ENCODE results near the gene NUAK1. TPM values are rescaled to one million over a fixed set of nuclear protein-coding genes. Genes with fewer than 3 reads are reported as not detected.

NUAK1 gene
- polyA plus RNA-seq, 1 donor from 2014 or later = 8.3 TPM

DNA sequence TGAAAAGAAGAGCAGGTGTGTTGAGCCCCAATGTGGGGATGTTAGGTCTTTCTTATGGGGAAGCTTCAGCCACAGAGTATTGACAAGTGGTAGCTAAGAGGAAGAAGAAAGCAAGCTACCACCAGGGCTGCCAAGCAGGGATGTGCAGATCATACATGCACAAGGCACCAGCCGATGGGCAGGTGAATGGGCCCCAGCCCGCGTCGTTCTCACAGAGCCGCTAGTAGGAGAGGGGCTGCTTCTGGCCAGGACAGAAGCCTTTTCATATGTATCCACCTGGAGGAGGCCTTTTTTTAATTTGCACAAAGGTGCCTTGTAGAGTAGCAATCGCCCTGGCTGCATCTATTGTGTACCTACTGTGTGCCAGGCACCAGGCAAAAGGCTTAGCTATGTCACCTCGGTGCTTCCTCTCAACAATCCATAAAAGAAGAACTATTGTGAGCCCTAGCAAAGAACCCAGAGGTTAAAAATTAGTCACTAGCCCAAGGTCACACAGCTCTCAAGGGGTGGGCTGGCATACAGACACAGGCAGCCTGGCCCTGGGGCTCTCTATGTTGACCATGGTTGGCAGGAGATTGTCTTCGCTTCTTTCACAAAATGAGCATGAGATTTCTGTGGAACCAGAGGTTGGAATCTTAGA, 8.2 kb downstream of the NUAK1 start:
- Histone ChIP-seq H3K4me3 (ENCODE audit: low read length) (no peak overlapping the region), H3K27ac (ENCODE audit: low read length) (no peak overlapping the region), H3K4me2 (ENCODE audit: low read length) (no peak overlapping the region), H3K79me2 (replicated peaks; ENCODE audit: insufficient read depth, low read length) (peaks cover 55% of the 10 kb centered on the region), H4K20me1 (ENCODE audit: insufficient read depth) (no peaks in the 10 kb centered on the region), H3K9ac (ENCODE audit: low read length) (no peak overlapping the region), H3K36me3 (ENCODE audit: insufficient read depth, low read length) (no peaks in the 10 kb centered on the region), H3K9me2 (ENCODE audit: insufficient read depth, low read length) (no peaks in the 10 kb centered on the region), H3K9me3 (ENCODE audit: low read length) (no peaks in the 10 kb centered on the region), H2AFZ (ENCODE audit: low read depth, low read length) (no peak overlapping the region), H3K27me3 (ENCODE audit: insufficient read depth, low read depth, low read length) (no peaks in the 10 kb centered on the region), H3F3A (ENCODE audit: insufficient read depth, low read length, poor library complexity, severe bottlenecking) (no peaks in the 10 kb centered on the region)
- TF ChIP-seq POLR2AphosphoS5 (IDR thresholded peaks at IDR 0.05) (no peak), EZH2 (IDR thresholded peaks at IDR 0.05; ENCODE audit: borderline replicate concordance, insufficient read depth, low read length, poor library complexity, severe bottlenecking) (no peak), MXI1 (conservative IDR thresholded peaks at IDR 0.05; ENCODE audit: poor library complexity, severe bottlenecking) (no peak), TAF1 (IDR thresholded peaks at IDR 0.05; ENCODE audit: low read depth) (no peak), SMC3 (conservative IDR thresholded peaks at IDR 0.05; ENCODE audit: poor library complexity) (no peak), EP300 (conservative IDR thresholded peaks at IDR 0.05; ENCODE audit: poor library complexity, severe bottlenecking) (no peak), RAD21 (conservative IDR thresholded peaks at IDR 0.05) (no peak)
- TF ChIP-seq, protein P1, sequence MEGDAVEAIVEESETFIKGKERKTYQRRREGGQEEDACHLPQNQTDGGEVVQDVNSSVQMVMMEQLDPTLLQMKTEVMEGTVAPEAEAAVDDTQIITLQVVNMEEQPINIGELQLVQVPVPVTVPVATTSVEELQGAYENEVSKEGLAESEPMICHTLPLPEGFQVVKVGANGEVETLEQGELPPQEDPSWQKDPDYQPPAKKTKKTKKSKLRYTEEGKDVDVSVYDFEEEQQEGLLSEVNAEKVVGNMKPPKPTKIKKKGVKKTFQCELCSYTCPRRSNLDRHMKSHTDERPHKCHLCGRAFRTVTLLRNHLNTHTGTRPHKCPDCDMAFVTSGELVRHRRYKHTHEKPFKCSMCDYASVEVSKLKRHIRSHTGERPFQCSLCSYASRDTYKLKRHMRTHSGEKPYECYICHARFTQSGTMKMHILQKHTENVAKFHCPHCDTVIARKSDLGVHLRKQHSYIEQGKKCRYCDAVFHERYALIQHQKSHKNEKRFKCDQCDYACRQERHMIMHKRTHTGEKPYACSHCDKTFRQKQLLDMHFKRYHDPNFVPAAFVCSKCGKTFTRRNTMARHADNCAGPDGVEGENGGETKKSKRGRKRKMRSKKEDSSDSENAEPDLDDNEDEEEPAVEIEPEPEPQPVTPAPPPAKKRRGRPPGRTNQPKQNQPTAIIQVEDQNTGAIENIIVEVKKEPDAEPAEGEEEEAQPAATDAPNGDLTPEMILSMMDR (IDR thresholded peaks at IDR 0.05; ENCODE audit: poor library complexity, severe bottlenecking) = no peak
- TF ChIP-seq, protein P2, sequence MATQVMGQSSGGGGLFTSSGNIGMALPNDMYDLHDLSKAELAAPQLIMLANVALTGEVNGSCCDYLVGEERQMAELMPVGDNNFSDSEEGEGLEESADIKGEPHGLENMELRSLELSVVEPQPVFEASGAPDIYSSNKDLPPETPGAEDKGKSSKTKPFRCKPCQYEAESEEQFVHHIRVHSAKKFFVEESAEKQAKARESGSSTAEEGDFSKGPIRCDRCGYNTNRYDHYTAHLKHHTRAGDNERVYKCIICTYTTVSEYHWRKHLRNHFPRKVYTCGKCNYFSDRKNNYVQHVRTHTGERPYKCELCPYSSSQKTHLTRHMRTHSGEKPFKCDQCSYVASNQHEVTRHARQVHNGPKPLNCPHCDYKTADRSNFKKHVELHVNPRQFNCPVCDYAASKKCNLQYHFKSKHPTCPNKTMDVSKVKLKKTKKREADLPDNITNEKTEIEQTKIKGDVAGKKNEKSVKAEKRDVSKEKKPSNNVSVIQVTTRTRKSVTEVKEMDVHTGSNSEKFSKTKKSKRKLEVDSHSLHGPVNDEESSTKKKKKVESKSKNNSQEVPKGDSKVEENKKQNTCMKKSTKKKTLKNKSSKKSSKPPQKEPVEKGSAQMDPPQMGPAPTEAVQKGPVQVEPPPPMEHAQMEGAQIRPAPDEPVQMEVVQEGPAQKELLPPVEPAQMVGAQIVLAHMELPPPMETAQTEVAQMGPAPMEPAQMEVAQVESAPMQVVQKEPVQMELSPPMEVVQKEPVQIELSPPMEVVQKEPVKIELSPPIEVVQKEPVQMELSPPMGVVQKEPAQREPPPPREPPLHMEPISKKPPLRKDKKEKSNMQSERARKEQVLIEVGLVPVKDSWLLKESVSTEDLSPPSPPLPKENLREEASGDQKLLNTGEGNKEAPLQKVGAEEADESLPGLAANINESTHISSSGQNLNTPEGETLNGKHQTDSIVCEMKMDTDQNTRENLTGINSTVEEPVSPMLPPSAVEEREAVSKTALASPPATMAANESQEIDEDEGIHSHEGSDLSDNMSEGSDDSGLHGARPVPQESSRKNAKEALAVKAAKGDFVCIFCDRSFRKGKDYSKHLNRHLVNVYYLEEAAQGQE (IDR thresholded peaks at IDR 0.05; ENCODE audit: borderline replicate concordance) = no peak

DNA sequence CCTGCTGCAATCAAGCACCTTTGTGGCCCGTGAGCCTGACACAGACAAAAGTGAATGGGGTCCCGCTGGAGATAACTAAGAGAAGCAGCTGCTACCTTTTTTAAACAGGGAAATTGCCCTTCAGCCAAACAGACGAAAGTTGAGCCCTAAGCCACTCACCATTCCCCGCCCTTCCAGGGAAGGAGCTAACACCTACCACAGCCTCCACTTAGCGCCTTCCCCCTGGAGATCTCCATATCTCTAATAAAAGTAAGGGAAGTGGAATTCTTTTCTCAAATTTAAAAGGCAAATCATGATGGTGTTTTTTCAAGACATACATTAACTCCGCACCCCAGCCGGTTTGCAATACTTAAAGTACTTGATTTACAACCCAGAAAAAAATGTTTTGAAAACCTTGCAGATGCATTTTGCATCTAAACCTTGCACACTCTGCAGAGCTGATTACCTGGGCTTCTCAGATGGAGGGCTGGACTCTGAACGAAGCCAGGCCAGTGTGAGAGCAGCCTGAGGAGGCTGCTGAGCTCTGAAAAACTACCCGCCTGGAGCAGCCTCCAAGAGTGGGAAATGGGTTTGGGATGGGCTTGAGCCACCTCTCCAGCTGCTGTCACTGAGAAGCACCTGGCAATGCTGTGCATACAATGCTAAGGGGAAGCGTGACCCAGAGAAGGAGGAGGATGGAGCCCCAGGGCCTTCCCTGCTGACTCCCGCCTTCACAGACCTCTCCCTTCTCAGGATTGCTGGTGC, 10.0 kb downstream of the NUAK1 start:
- Histone ChIP-seq H2AFZ (ENCODE audit: low read depth, low read length) (no peak overlapping the region), H3K4me3 (ENCODE audit: low read length) (no peak overlapping the region), H3K9ac (ENCODE audit: low read length) (no peak overlapping the region), H3K79me2 (replicated peaks; ENCODE audit: insufficient read depth, low read length) (peaks cover 44% of the 10 kb centered on the region), H3K9me2 (ENCODE audit: insufficient read depth, low read length) (no peaks in the 10 kb centered on the region), H3K36me3 (ENCODE audit: insufficient read depth, low read length) (no peaks in the 10 kb centered on the region), H3K4me2 (ENCODE audit: low read length) (no peak overlapping the region), H3F3A (ENCODE audit: insufficient read depth, low read length, poor library complexity, severe bottlenecking) (no peaks in the 10 kb centered on the region), H3K27ac (ENCODE audit: low read length) (no peak overlapping the region), H4K20me1 (ENCODE audit: insufficient read depth) (no peaks in the 10 kb centered on the region), H3K27me3 (ENCODE audit: insufficient read depth, low read depth, low read length) (no peaks in the 10 kb centered on the region), H3K9me3 (ENCODE audit: low read length) (no peaks in the 10 kb centered on the region)
- TF ChIP-seq EZH2 (IDR thresholded peaks at IDR 0.05; ENCODE audit: borderline replicate concordance, insufficient read depth, low read length, poor library complexity, severe bottlenecking) (no peak), MXI1 (conservative IDR thresholded peaks at IDR 0.05; ENCODE audit: poor library complexity, severe bottlenecking) (no peak), SMC3 (conservative IDR thresholded peaks at IDR 0.05; ENCODE audit: poor library complexity) (no peak), TAF1 (IDR thresholded peaks at IDR 0.05; ENCODE audit: low read depth) (no peak)
- TF ChIP-seq, protein P2 (IDR thresholded peaks at IDR 0.05; ENCODE audit: borderline replicate concordance) = no peak
- TF ChIP-seq, protein P1 (IDR thresholded peaks at IDR 0.05; ENCODE audit: poor library complexity, severe bottlenecking) = no peak
